Naive thymus-derived CD4-positive, alpha-beta T cell (primary cell): ENCODE data around the gene FNDC5. TPM values are rescaled to one million over a fixed set of nuclear protein-coding genes. Genes with fewer than 3 reads are reported as not detected.

Experiments
- ATAC-seq: fragments of 150-1000 bp; cut with Tn5 transposase; 2 replicates; pipeline ENCODE4 v1.10.0; 2021; ENCODE audit warnings: mild to moderate bottlenecking, moderate library complexity
- CTCF ChIA-PET: fragments of 350-600 bp; sonication (Branson Sonifier 250); formaldehyde crosslinking; loops from one replicate; lab custom pipeline; 2021; ENCODE audit warnings: antibody characterized with exemption; lab: Charles Lee
- POLR2A ChIA-PET: fragments of 350-600 bp; sonication (Branson Sonifier 250); formaldehyde crosslinking; loops from one replicate; lab custom pipeline; 2021; ENCODE audit warnings: antibody characterized with exemption, inconsistent platforms; lab: Charles Lee
- DNase-seq, 9 donors: peaks; one replicate each; pipeline versions ENCODE4 v3.0.0 to v3.0.0-alpha.2; 2020 to 2022; ENCODE audit warnings: mixed read lengths in 1 of 9
- H3K27ac ChIP-seq: one replicate; pipeline ENCODE4 v1.7.0; 2013; ENCODE audit warnings: mild to moderate bottlenecking, low read depth, low read length, moderate library complexity
- H3K27me3 ChIP-seq, 2 donors: one replicate each; pipeline ENCODE4 v1.7.0; 2013; ENCODE audit warnings: low read length in 2 of 2, mild to moderate bottlenecking in 2 of 2, moderate library complexity in 2 of 2; ENCODE audit not compliant: control insufficient read depth in 2 of 2, insufficient read depth in 2 of 2
- H3K36me3 ChIP-seq, 3 experiments: 1 replicate in 2 of 3; 2 replicates in 1 of 3; pipeline ENCODE4 v1.7.0; 2013; ENCODE audit warnings: low read length in 3 of 3, mild to moderate bottlenecking in 3 of 3, moderate library complexity in 1 of 3; ENCODE audit not compliant: insufficient read depth in 3 of 3, control insufficient read depth in 2 of 3
- H3K4me1 ChIP-seq, 2 donors: one replicate each; pipeline ENCODE4 v1.7.0; 2013; ENCODE audit warnings: low read length in 2 of 2, mild to moderate bottlenecking in 2 of 2, moderate library complexity in 1 of 2; ENCODE audit not compliant: control insufficient read depth in 2 of 2, insufficient read depth in 2 of 2
- H3K4me3 ChIP-seq: 2 replicates; pipeline ENCODE4 v1.7.0; 2013; ENCODE audit warnings: mild to moderate bottlenecking, low read length
- H3K9me3 ChIP-seq, 3 experiments: 1 replicate in 2 of 3; 2 replicates in 1 of 3; pipeline ENCODE4 v1.7.0; 2013; ENCODE audit warnings: low read length in 3 of 3; ENCODE audit not compliant: control insufficient read depth in 2 of 3
- H3K27ac Mint-ChIP-seq, 9 donors: one replicate each; pipeline ENCODE4 v1.8.0; 2020 to 2022; ENCODE audit warnings: mixed read lengths in 9 of 9, mild to moderate bottlenecking in 8 of 9, moderate library complexity in 5 of 9, inconsistent platforms in 2 of 9
- H3K27me3 Mint-ChIP-seq, 5 donors: one replicate each; pipeline ENCODE4 v1.8.0; 2021 to 2022; ENCODE audit warnings: mixed read lengths in 5 of 5, mild to moderate bottlenecking in 1 of 5
- H3K36me3 Mint-ChIP-seq, 5 donors: one replicate each; pipeline ENCODE4 v1.8.0; 2020 to 2022; ENCODE audit warnings: mixed read lengths in 5 of 5, mild to moderate bottlenecking in 3 of 5, inconsistent platforms in 1 of 5
- H3K4me1 Mint-ChIP-seq, 7 donors: one replicate each; pipeline ENCODE4 v1.8.0; 2020 to 2022; ENCODE audit warnings: mixed read lengths in 7 of 7, mild to moderate bottlenecking in 3 of 7, inconsistent platforms in 1 of 7
- H3K4me3 Mint-ChIP-seq, 10 donors: one replicate each; pipeline ENCODE4 v1.8.0; 2020 to 2022; ENCODE audit warnings: mild to moderate bottlenecking in 10 of 10, mixed read lengths in 10 of 10, moderate library complexity in 6 of 10, inconsistent platforms in 2 of 10
- H3K9me3 Mint-ChIP-seq, 11 donors: one replicate each; pipeline ENCODE4 v1.8.0; 2020 to 2022; ENCODE audit warnings: mixed read lengths in 11 of 11, mild to moderate bottlenecking in 4 of 11, inconsistent platforms in 1 of 11, moderate library complexity in 1 of 11
- intact Hi-C, 2 donors: fragments of 100-400 bp; cut with micrococcal nuclease; formaldehyde crosslinking; loops; one replicate each; pipeline ENCODE4 v1.15.1; 2023
- polyA plus RNA-seq, 2 donors: library from polyadenylated mRNA; unstranded; fragments of 300-500 nt; fragmentation: Illumina TruSeq; gene quantifications; one replicate each; pipeline ENCODE4 v1.2.3, GENCODE V29; 2021
- total RNA-seq, 6 experiments: library from RNA in 5 of 6; stranded (reverse) in 5 of 6; gene quantifications; 1 replicate in 5 of 6; 2 replicates in 1 of 6; pipeline ENCODE4 v1.2.3 and lab custom pipeline; 2021 to 2026

The FNDC5 gene
- total and polyA plus RNA-seq, 7 experiments from 2014 or later: 0.25 TPM; not detected in 6

GRCh38 chr1:32885676-32886003 is 14.9 kb upstream of the FNDC5 start:
- ATAC-seq: no peak
- Histone ChIP-seq H3K9me3 (no peaks in the 10 kb centered on the region), H3K36me3 (no peaks in the 10 kb centered on the region), H3K27me3 (peaks cover 7 to 11% of the 10 kb centered on the region in 2 donors), H3K27ac (no peak overlapping the region), H3K4me3 (no peak overlapping the region), H3K4me1 (no peaks in the 10 kb centered on the region)
- intact Hi-C loops: no loop called here
- no peak overlapping the region for H3K27ac Mint-ChIP-seq
- H3K36me3 Mint-ChIP-seq: no peaks in the 10 kb centered on the region
- POLR2A ChIA-PET: no interaction called here
- H3K4me3 Mint-ChIP-seq: peak overlapping the region in 2 of 10 donors; percentile 38 to 43
- no peak for DNase-seq
- H3K9me3 Mint-ChIP-seq: peaks cover 0 to 4% (median 0%) of the 10 kb centered on the region in 11 donors
- CTCF ChIA-PET: no interaction called here
- peaks cover 58 to 80% (median 62%) of the 10 kb centered on the region in 5 donors for H3K27me3 Mint-ChIP-seq
- peaks cover 0 to 14% (median 5%) of the 10 kb centered on the region in 7 donors for H3K4me1 Mint-ChIP-seq

- H3K27me3 Mint-ChIP-seq: peaks cover 49 to 74% (median 53%) of the 10 kb centered on the region in 5 donors
- ChIA-PET CTCF (no interaction called here), POLR2A (no interaction called here)
- H3K4me1 Mint-ChIP-seq: peaks cover 0 to 14% (median 5%) of the 10 kb centered on the region in 7 donors
- H3K4me3 Mint-ChIP-seq: no peak overlapping the region
- peaks cover 0 to 4% (median 0%) of the 10 kb centered on the region in 11 donors for H3K9me3 Mint-ChIP-seq
- intact Hi-C loops: no loop called here
- H3K27ac ChIP-seq: no peak overlapping the region
- H3K4me1 ChIP-seq: no peaks in the 10 kb centered on the region
- no peaks in the 10 kb centered on the region for H3K36me3 ChIP-seq
- H3K27me3 ChIP-seq: peaks cover 7 to 11% of the 10 kb centered on the region in 2 donors
- no peak overlapping the region for H3K27ac Mint-ChIP-seq
- H3K4me3 ChIP-seq: no peak overlapping the region
- H3K36me3 Mint-ChIP-seq: no peaks in the 10 kb centered on the region
- no peak for DNase-seq
- ATAC-seq: no peak
- no peaks in the 10 kb centered on the region for H3K9me3 ChIP-seq
Observed at GRCh38 chr1:32884726-32885125, 14.0 kb upstream of the FNDC5 start.

GRCh38 chr1:32884032-32884372 is 13.3 kb upstream of the FNDC5 start:
- H3K4me3 Mint-ChIP-seq: no peak overlapping the region
- H3K27ac ChIP-seq: no peak overlapping the region
- DNase-seq (no peak), ATAC-seq (no peak)
- no peaks in the 10 kb centered on the region for H3K4me1 ChIP-seq
- H3K36me3 Mint-ChIP-seq: no peaks in the 10 kb centered on the region
- H3K9me3 Mint-ChIP-seq: peaks cover 0 to 4% (median 0%) of the 10 kb centered on the region in 11 donors
- H3K27ac Mint-ChIP-seq: no peak overlapping the region
- no peaks in the 10 kb centered on the region for H3K36me3 ChIP-seq
- H3K27me3 Mint-ChIP-seq: peaks cover 42 to 68% (median 46%) of the 10 kb centered on the region in 5 donors
- intact Hi-C loops: no loop called here
- CTCF ChIA-PET: no interaction called here
- H3K9me3 ChIP-seq: no peaks in the 10 kb centered on the region
- peaks cover 7 to 11% of the 10 kb centered on the region in 2 donors for H3K27me3 ChIP-seq
- H3K4me1 Mint-ChIP-seq: peaks cover 0 to 14% (median 5%) of the 10 kb centered on the region in 7 donors
- no peak overlapping the region for H3K4me3 ChIP-seq
- POLR2A ChIA-PET: no interaction called here

- H3K27me3 Mint-ChIP-seq: peaks cover 39 to 65% (median 42%) of the 10 kb centered on the region in 5 donors
Observed at GRCh38 chr1:32883338-32884031, 12.8 kb upstream of the FNDC5 start.

GRCh38 chr1:32881871-32882850 is 11.4 kb upstream of the FNDC5 start:
- no peak for ATAC-seq
- no peak overlapping the region for H3K4me3 Mint-ChIP-seq
- Histone ChIP-seq H3K9me3 (no peaks in the 10 kb centered on the region), H3K27me3 (peaks cover 6 to 7% of the 10 kb centered on the region in 2 donors), H3K27ac (no peak overlapping the region), H3K36me3 (no peaks in the 10 kb centered on the region), H3K4me1 (no peaks in the 10 kb centered on the region), H3K4me3 (no peak overlapping the region)
- ChIA-PET POLR2A (no interaction called here), CTCF (interaction anchor here (0.6 kb wide), 1 partner anchor 8 kb away, joined by 4 read pairs; no protein-coding TSS in a partner anchor)
- intact Hi-C loops: no loop called here
- H3K36me3 Mint-ChIP-seq: no peaks in the 10 kb centered on the region
- peaks cover 26 to 53% (median 35%) of the 10 kb centered on the region in 5 donors for H3K27me3 Mint-ChIP-seq
- H3K27ac Mint-ChIP-seq: no peak overlapping the region
- H3K9me3 Mint-ChIP-seq: no peaks in the 10 kb centered on the region
- H3K4me1 Mint-ChIP-seq: peaks cover 0 to 12% (median 5%) of the 10 kb centered on the region in 7 donors
- no peak for DNase-seq

More at GRCh38 chr1:32883338-32884031, 12.8 kb upstream of the FNDC5 start:
- H3K27ac Mint-ChIP-seq: no peak overlapping the region
- DNase-seq (no peak), ATAC-seq (no peak)
- H3K4me1 ChIP-seq: no peaks in the 10 kb centered on the region
- H3K36me3 Mint-ChIP-seq: no peaks in the 10 kb centered on the region
- no peak overlapping the region for H3K27ac ChIP-seq
- no peaks in the 10 kb centered on the region for H3K9me3 ChIP-seq
- peaks cover 0 to 14% (median 5%) of the 10 kb centered on the region in 7 donors for H3K4me1 Mint-ChIP-seq
- H3K36me3 ChIP-seq: no peaks in the 10 kb centered on the region
- H3K27me3 ChIP-seq: peaks cover 7 to 11% of the 10 kb centered on the region in 2 donors
- H3K4me3 Mint-ChIP-seq: no peak overlapping the region
- peaks cover 0 to 4% (median 0%) of the 10 kb centered on the region in 11 donors for H3K9me3 Mint-ChIP-seq
- H3K4me3 ChIP-seq: no peak overlapping the region
- intact Hi-C loops: no loop called here
- POLR2A ChIA-PET: no interaction called here
- CTCF ChIA-PET: no interaction called here

- Histone ChIP-seq H3K27ac (no peak overlapping the region), H3K4me1 (no peaks in the 10 kb centered on the region), H3K9me3 (no peaks in the 10 kb centered on the region), H3K27me3 (peaks cover 2 to 3% of the 10 kb centered on the region in 2 donors), H3K36me3 (no peaks in the 10 kb centered on the region), H3K4me3 (no peak overlapping the region)
- no peaks in the 10 kb centered on the region for H3K36me3 Mint-ChIP-seq
- peaks cover 0 to 9% (median 5%) of the 10 kb centered on the region in 7 donors for H3K4me1 Mint-ChIP-seq
- no peak overlapping the region for H3K27ac Mint-ChIP-seq
- ATAC-seq (no peak), DNase-seq (no peak)
- ChIA-PET CTCF (interaction anchor here (0.5 kb wide), 1 partner anchor 54 kb away, joined by 3 read pairs; no protein-coding TSS in a partner anchor), POLR2A (no interaction called here)
- H3K4me3 Mint-ChIP-seq: no peak overlapping the region
- intact Hi-C loops: no loop called here
- no peaks in the 10 kb centered on the region for H3K9me3 Mint-ChIP-seq
- H3K27me3 Mint-ChIP-seq: peaks cover 22 to 46% (median 32%) of the 10 kb centered on the region in 5 donors
Observed at GRCh38 chr1:32881291-32881690, 10.6 kb upstream of the FNDC5 start.
